GM12878 (cell line): ENCODE results near the gene ZNF728. TPM values are rescaled to one million over a fixed set of nuclear protein-coding genes. Genes with fewer than 3 reads are reported as not detected.

ENCODE experiments used
- ATAC-seq: fragments of 200-7000 bp; cut with Tn5 transposase; 3 replicates; pipeline ENCODE4 v1.9.1; 2020; ENCODE audit warnings: mild to moderate bottlenecking, moderate library complexity
- BruUV-seq: library from RNA; stranded (reverse); fragments of 400-500 nt; replicated peaks from 2 replicates; lab custom pipeline; 2021; lab: Mats Ljungman, UMichigan
- CTCF ChIA-PET: fragments of 300-600 bp; sonication (Branson Sonifier 250); formaldehyde crosslinking; extraction: SDS; loops from one replicate; lab custom pipeline; 2021; ENCODE audit warnings: inconsistent platforms; lab: Yijun Ruan, JAX
- POLR2A ChIA-PET: fragments of 350-600 bp; formaldehyde crosslinking; extraction: SDS; loops from one replicate; lab custom pipeline; 2021; ENCODE audit warnings: inconsistent platforms; lab: Charles Lee
- RAD21 ChIA-PET: fragments of 300-600 bp; sonication (Branson Sonifier 250); formaldehyde crosslinking; loops from one replicate; lab custom pipeline; 2023; ENCODE audit warnings: antibody characterized with exemption; ENCODE audit not compliant: unreplicated experiment; lab: Charles Lee
- SMC1A ChIA-PET: fragments of 300-600 bp; sonication (Branson Sonifier 250); formaldehyde crosslinking; loops from one replicate; lab custom pipeline; 2023; ENCODE audit not compliant: unreplicated experiment, uncharacterized antibody; lab: Charles Lee
- DNase-seq: peaks from one replicate; pipeline ENCODE4 v3.0.0-alpha.2; 2011; ENCODE audit warnings: low read depth, low spot score
- FAIRE-seq: peaks from 3 replicates; lab custom pipeline; 2011; peaks lifted over from hg19 to GRCh38; lab: Jason Lieb, UNC
- H2AFZ ChIP-seq: 2 replicates; pipeline ENCODE4 v1.6.0; 2011; ENCODE audit warnings: low read depth, low read length, control low read depth; ENCODE audit not compliant: control insufficient read depth
- H3K27ac ChIP-seq: 2 replicates; pipeline ENCODE4 v1.5.1; 2011; ENCODE audit warnings: control low read depth; ENCODE audit not compliant: control insufficient read depth, insufficient read depth
- H3K27me3 ChIP-seq, 2 experiments: replicated peaks in 1 of 2; 2 replicates each; pipeline versions ENCODE4 v1.6.0 to v1.6.1; 2011; ENCODE audit warnings: low read length in 1 of 2; ENCODE audit not compliant: control insufficient read depth in 2 of 2, insufficient read depth in 2 of 2
- H3K36me3 ChIP-seq, 2 experiments: 2 replicates each; pipeline ENCODE4 v1.5.1; 2011; ENCODE audit warnings: low read length in 1 of 2; ENCODE audit not compliant: control insufficient read depth in 2 of 2, insufficient read depth in 2 of 2
- H3K4me1 ChIP-seq: 2 replicates; pipeline ENCODE4 v1.6.1; 2011; ENCODE audit warnings: mild to moderate bottlenecking, low read length, moderate library complexity, mixed read lengths; ENCODE audit not compliant: control insufficient read depth, insufficient read depth
- H3K4me2 ChIP-seq: 2 replicates; pipeline ENCODE4 v1.6.0; 2011; ENCODE audit warnings: control low read depth; ENCODE audit not compliant: control insufficient read depth, insufficient read depth
- H3K4me3 ChIP-seq: fragments of 200-600 bp; sonication (generic); 2 replicates; pipeline ENCODE4 v1.5.1; 2016
- H3K79me2 ChIP-seq: 2 replicates; pipeline ENCODE4 v1.6.0; 2011; ENCODE audit warnings: low read length; ENCODE audit not compliant: control insufficient read depth, insufficient read depth
- H3K9ac ChIP-seq: 2 replicates; pipeline ENCODE4 v1.8.0; 2011; ENCODE audit warnings: low read length, control low read depth, mixed read lengths; ENCODE audit not compliant: control insufficient read depth, insufficient read depth
- H3K9me3 ChIP-seq: replicated peaks from 3 replicates; pipeline ENCODE4 v1.5.1; 2011; ENCODE audit warnings: mild to moderate bottlenecking, low read length; ENCODE audit not compliant: control insufficient read depth, insufficient read depth
- H4K20me1 ChIP-seq: 2 replicates; pipeline ENCODE4 v1.6.0; 2011; ENCODE audit not compliant: control insufficient read depth, insufficient read depth
- CBX5 ChIP-seq: sonication (generic); IDR thresholded peaks from 2 replicates; pipeline ENCODE4 v1.6.1; 2016; ENCODE audit warnings: low read depth, moderate library complexity, mild to moderate bottlenecking, inconsistent platforms
- FOXK2 ChIP-seq: fragments of 450-650 bp; IDR thresholded peaks from 2 replicates; pipeline ENCODE4 v1.6.1; 2017; ENCODE audit warnings: mild to moderate bottlenecking, moderate library complexity
- KDM1A ChIP-seq: fragments of 200-600 bp; sonication (generic); IDR thresholded peaks from 2 replicates; pipeline ENCODE4 v1.6.1; 2016; ENCODE audit warnings: borderline replicate concordance
- MYC ChIP-seq: IDR thresholded peaks from 2 replicates; pipeline ENCODE4 v1.6.1; 2011; ENCODE audit warnings: mild to moderate bottlenecking, low read length, moderate library complexity, inconsistent platforms; ENCODE audit not compliant: insufficient read depth, insufficient replicate concordance, insufficient read length, severe bottlenecking
- YBX1 ChIP-seq: fragments of 450-650 bp; IDR thresholded peaks from 2 replicates; pipeline ENCODE4 v1.6.1; 2016; ENCODE audit warnings: antibody characterized with exemption
- WGBS: methylation state at CpG from one replicate; pipeline ENCODE4 v1.1.6; 2016; ENCODE audit warnings: low lambda C conversion rate; ENCODE audit not compliant: insufficient replicate concordance, insufficient coverage; ENCODE audit errors: missing lambda C conversion rate; 5-methylcytosine and 5-hydroxymethylcytosine counted together
- in situ Hi-C: fragments of 300-500 bp; cut with MboI; formaldehyde crosslinking; loops from 9 replicates; pipeline ENCODE4 v1.14.3; 2018; ENCODE audit warnings: mixed read lengths
- intact Hi-C: fragments of 100-400 bp; cut with micrococcal nuclease; formaldehyde crosslinking; loops from one replicate; pipeline ENCODE4 v1.14.2; 2022; ENCODE audit not compliant: unreplicated experiment
- polyA plus RNA-seq, 11 experiments: library from polyadenylated mRNA; depleted of rRNA in 4 of 11; unstranded in 6 of 11; stranded (reverse) in 5 of 11; fragments of >200 nt; fragmentation: Nextera tagmentation in 4 of 11; fragmentation: Illumina TruSeq in 1 of 11; extraction: Ambion mirVana in 4 of 11; extraction: Trizol in 1 of 11; gene quantifications; 1 replicate in 1 of 11; 2 replicates in 10 of 11; pipeline versions ENCODE4 v1.2.1 to v1.2.3, GENCODE V29; 2011 to 2016; ENCODE audit warnings: inconsistent platforms in 2 of 11, missing spikeins in 2 of 11, low read depth in 1 of 11
- total RNA-seq, 4 experiments: library from RNA; depleted of rRNA in 3 of 4; stranded (reverse); fragments of >200 nt in 3 of 4; fragmentation: Illumina TruSeq in 1 of 4; extraction: Trizol in 1 of 4; gene quantifications; 2 replicates each; pipeline versions ENCODE4 v1.2.1 to v1.2.3, GENCODE V29; 2013 to 2021
- TF ChIP-seq, protein P1 (sequence below): fragments of 450-650 bp; IDR thresholded peaks from 2 replicates; pipeline ENCODE4 v1.6.1; 2017; ENCODE audit warnings: antibody characterized with exemption, mild to moderate bottlenecking, moderate library complexity
- TF ChIP-seq, protein P2 (sequence below): fragments of 450-650 bp; IDR thresholded peaks from 2 replicates; pipeline ENCODE4 v1.6.1; 2017; ENCODE audit warnings: mild to moderate bottlenecking, low read depth, inconsistent platforms; ENCODE audit not compliant: poor library complexity, severe bottlenecking

Gene ZNF728
- total and polyA plus RNA-seq, 10 of the 15 experiments (the other 5 are each of a cell fraction or from before 2014, with no cell fraction given): not detected

DNA sequence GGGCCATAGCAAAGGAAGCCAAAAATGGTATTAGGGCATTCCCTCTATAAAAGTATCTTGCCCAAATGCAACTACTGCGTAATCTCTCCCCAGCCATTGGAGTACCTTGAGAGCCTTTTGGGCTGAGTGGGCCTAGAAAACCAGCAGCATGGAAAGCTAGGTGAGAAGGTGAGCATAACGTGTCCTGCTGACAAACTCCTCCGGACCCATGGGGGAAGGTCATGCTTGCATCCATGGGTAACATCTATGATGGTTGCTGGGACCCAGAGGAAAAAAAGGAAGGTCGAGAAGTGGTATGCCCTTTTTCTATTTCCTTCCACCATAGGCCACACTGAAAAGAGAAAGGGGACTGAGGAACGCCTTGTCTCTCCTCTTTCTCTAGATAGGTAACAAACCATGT is 57.4 kb downstream of the ZNF728 start:
- intact Hi-C loops: no loop called here
- no TSS peak for BruUV-seq
- H3K36me3 ChIP-seq: no peaks in the 10 kb centered on the region
- no peak overlapping the region for H2AFZ ChIP-seq
- no peak overlapping the region for H3K4me3 ChIP-seq
- H3K9me3 ChIP-seq: no peaks in the 10 kb centered on the region; the same call in 2 of the 3 replicates
- FAIRE-seq: no peak
- no peaks in the 10 kb centered on the region for H3K4me1 ChIP-seq
- ChIA-PET CTCF (no interaction called here), SMC1A (no interaction called here), RAD21 (no interaction called here), POLR2A (no interaction called here)
- no peak for DNase-seq
- WGBS: 13% methylated on average over 5 of the region's 5 CpGs
- in situ Hi-C loops: no loop called here
- H3K4me2 ChIP-seq: no peak overlapping the region
- TF ChIP-seq MYC (no peak), YBX1 (no peak), CBX5 (peak; percentile 90; the same call in 1 of the 2 replicates)
- TF ChIP-seq, protein P1, sequence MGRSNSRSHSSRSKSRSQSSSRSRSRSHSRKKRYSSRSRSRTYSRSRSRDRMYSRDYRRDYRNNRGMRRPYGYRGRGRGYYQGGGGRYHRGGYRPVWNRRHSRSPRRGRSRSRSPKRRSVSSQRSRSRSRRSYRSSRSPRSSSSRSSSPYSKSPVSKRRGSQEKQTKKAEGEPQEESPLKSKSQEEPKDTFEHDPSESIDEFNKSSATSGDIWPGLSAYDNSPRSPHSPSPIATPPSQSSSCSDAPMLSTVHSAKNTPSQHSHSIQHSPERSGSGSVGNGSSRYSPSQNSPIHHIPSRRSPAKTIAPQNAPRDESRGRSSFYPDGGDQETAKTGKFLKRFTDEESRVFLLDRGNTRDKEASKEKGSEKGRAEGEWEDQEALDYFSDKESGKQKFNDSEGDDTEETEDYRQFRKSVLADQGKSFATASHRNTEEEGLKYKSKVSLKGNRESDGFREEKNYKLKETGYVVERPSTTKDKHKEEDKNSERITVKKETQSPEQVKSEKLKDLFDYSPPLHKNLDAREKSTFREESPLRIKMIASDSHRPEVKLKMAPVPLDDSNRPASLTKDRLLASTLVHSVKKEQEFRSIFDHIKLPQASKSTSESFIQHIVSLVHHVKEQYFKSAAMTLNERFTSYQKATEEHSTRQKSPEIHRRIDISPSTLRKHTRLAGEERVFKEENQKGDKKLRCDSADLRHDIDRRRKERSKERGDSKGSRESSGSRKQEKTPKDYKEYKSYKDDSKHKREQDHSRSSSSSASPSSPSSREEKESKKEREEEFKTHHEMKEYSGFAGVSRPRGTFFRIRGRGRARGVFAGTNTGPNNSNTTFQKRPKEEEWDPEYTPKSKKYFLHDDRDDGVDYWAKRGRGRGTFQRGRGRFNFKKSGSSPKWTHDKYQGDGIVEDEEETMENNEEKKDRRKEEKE: no peak
- no peak overlapping the region for H3K9ac ChIP-seq
- H4K20me1 ChIP-seq: no peaks in the 10 kb centered on the region
- no peaks in the 10 kb centered on the region for H3K79me2 ChIP-seq
- H3K27ac ChIP-seq: no peak overlapping the region
- H3K27me3 ChIP-seq: no peaks in the 10 kb centered on the region
- no peak for ATAC-seq

DNA sequence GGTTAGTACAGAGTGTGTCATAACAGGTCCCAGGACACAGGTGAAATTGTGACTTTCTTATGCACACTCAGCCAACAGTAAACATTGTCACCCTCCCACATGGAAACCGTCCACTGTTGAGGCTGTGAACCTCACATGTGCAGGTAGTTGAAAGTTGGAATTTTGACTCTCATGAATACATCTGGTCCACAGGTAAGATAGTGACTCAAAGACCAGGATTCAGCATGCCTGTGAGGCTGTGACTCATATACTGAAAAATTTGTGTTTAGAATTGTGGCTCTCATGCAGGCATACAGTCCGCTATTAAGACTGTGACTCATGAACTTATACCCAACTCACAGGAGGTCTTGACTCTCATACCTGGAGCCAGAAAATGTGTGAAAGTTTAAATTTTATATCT is 67.8 kb downstream of the ZNF728 start:
- no peak for FAIRE-seq
- intact Hi-C loops: no loop called here
- no peaks in the 10 kb centered on the region; the same call in 2 of the 3 replicates for H3K9me3 ChIP-seq
- no peak overlapping the region for H2AFZ ChIP-seq
- no TSS peak for BruUV-seq
- H3K4me1 ChIP-seq: no peaks in the 10 kb centered on the region
- POLR2A ChIA-PET: no interaction called here
- DNase-seq: no peak
- no peak overlapping the region for H3K9ac ChIP-seq
- no peak overlapping the region for H3K4me3 ChIP-seq
- no peak for TF ChIP-seq FOXK2
- TF ChIP-seq, protein P2, sequence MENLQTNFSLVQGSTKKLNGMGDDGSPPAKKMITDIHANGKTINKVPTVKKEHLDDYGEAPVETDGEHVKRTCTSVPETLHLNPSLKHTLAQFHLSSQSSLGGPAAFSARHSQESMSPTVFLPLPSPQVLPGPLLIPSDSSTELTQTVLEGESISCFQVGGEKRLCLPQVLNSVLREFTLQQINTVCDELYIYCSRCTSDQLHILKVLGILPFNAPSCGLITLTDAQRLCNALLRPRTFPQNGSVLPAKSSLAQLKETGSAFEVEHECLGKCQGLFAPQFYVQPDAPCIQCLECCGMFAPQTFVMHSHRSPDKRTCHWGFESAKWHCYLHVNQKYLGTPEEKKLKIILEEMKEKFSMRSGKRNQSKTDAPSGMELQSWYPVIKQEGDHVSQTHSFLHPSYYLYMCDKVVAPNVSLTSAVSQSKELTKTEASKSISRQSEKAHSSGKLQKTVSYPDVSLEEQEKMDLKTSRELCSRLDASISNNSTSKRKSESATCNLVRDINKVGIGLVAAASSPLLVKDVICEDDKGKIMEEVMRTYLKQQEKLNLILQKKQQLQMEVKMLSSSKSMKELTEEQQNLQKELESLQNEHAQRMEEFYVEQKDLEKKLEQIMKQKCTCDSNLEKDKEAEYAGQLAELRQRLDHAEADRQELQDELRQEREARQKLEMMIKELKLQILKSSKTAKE: no peak
- no peak for TF ChIP-seq KDM1A
- no peaks in the 10 kb centered on the region for H4K20me1 ChIP-seq
- H3K4me2 ChIP-seq: no peak overlapping the region
- H3K27ac ChIP-seq: no peak overlapping the region
- SMC1A ChIA-PET: no interaction called here
- CTCF ChIA-PET: no interaction called here
- H3K27me3 ChIP-seq: no peaks in the 10 kb centered on the region
- no peak for ATAC-seq
- H3K36me3 ChIP-seq: no peaks in the 10 kb centered on the region
- RAD21 ChIA-PET: no interaction called here
- WGBS: 44% methylated on average over 2 of the region's 2 CpGs
- in situ Hi-C loops: loop anchor here (5.0 kb wide), 1 partner anchor 998 kb away; no protein-coding TSS in a partner anchor
- no peaks in the 10 kb centered on the region for H3K79me2 ChIP-seq
